Ectodermal cell (in vitro differentiated cells): ENCODE results near the gene UBE2E2.

Source experiments
- H3K27ac ChIP-seq: 2 replicates; pipeline ENCODE4 v1.7.0; 2013; ENCODE audit warnings: mild to moderate bottlenecking, low read depth, low read length; ENCODE audit not compliant: insufficient read depth, poor library complexity, severe bottlenecking
- H3K27me3 ChIP-seq: 2 replicates; pipeline ENCODE4 v1.7.0; 2013; ENCODE audit warnings: mild to moderate bottlenecking, low read length; ENCODE audit not compliant: insufficient read depth, control insufficient read depth, poor library complexity, severe bottlenecking
- H3K36me3 ChIP-seq: one replicate; pipeline ENCODE4 v1.7.0; 2013; ENCODE audit warnings: low read length; ENCODE audit not compliant: control insufficient read depth, insufficient read depth
- H3K4me1 ChIP-seq: one replicate; pipeline ENCODE4 v1.7.0; 2013; ENCODE audit warnings: low read length; ENCODE audit not compliant: control insufficient read depth, insufficient read depth
- H3K4me3 ChIP-seq: 2 replicates; pipeline ENCODE4 v1.7.0; 2013; ENCODE audit warnings: low read depth, low read length, control low read depth; ENCODE audit not compliant: insufficient read depth
- H3K9me3 ChIP-seq: 2 replicates; pipeline ENCODE4 v1.7.0; 2013; ENCODE audit warnings: mild to moderate bottlenecking, low read length, moderate library complexity; ENCODE audit not compliant: control insufficient read depth
- WGBS, 2 experiments: methylation state at CpG; one replicate each; pipeline ENCODE4 v1.1.7; 2013; ENCODE audit warnings: missing lambda C conversion rate in 2 of 2; 5-methylcytosine and 5-hydroxymethylcytosine counted together

The UBE2E2 gene

GRCh38 chr3:23294770-23295387 is 91.8 kb downstream of the UBE2E2 start:
- no peaks in the 10 kb centered on the region for H3K36me3 ChIP-seq
- no peaks in the 10 kb centered on the region for H3K9me3 ChIP-seq
- no peaks in the 10 kb centered on the region for H3K4me1 ChIP-seq
- H3K4me3 ChIP-seq: no peak overlapping the region
- H3K27ac ChIP-seq: no peak overlapping the region
- H3K27me3 ChIP-seq: no peaks in the 10 kb centered on the region

GRCh38 chr3:23301819-23302218 is 98.7 kb downstream of the UBE2E2 start:
- Histone ChIP-seq H3K27ac (no peak overlapping the region), H3K9me3 (no peaks in the 10 kb centered on the region), H3K4me1 (no peaks in the 10 kb centered on the region), H3K4me3 (no peak overlapping the region), H3K27me3 (no peaks in the 10 kb centered on the region), H3K36me3 (no peaks in the 10 kb centered on the region)
- 93% methylated on average over 5 of the region's 5 CpGs for WGBS, 2 experiments

- H3K9me3 ChIP-seq: no peaks in the 10 kb centered on the region
- no peaks in the 10 kb centered on the region for H3K4me1 ChIP-seq
- 93 to 97% methylated on average over 1 of the region's 1 CpG for WGBS, 2 experiments
- H3K27ac ChIP-seq: no peak overlapping the region
- no peak overlapping the region for H3K4me3 ChIP-seq
- no peaks in the 10 kb centered on the region for H3K36me3 ChIP-seq
- no peaks in the 10 kb centered on the region for H3K27me3 ChIP-seq
Observed at GRCh38 chr3:23302271-23302670, 99.1 kb downstream of the UBE2E2 start.

GRCh38 chr3:23303601-23304217 is 100.6 kb downstream of the UBE2E2 start:
- Histone ChIP-seq H3K9me3 (no peaks in the 10 kb centered on the region), H3K27me3 (no peaks in the 10 kb centered on the region), H3K4me1 (no peaks in the 10 kb centered on the region), H3K27ac (no peak overlapping the region), H3K36me3 (no peaks in the 10 kb centered on the region), H3K4me3 (no peak overlapping the region)
- WGBS, 2 experiments: 93 to 99% methylated on average over 5 to 6 of the region's 6 CpGs

GRCh38 chr3:23304424-23304823 is 101.3 kb downstream of the UBE2E2 start:
- WGBS, 2 experiments: 100% methylated on average over 1 of the region's 1 CpG; no CpG with 5 or more reads in 1 of the 2 experiments
- Histone ChIP-seq H3K4me1 (no peaks in the 10 kb centered on the region), H3K36me3 (no peaks in the 10 kb centered on the region), H3K4me3 (no peak overlapping the region), H3K27ac (no peak overlapping the region), H3K9me3 (no peaks in the 10 kb centered on the region), H3K27me3 (no peaks in the 10 kb centered on the region)

- Histone ChIP-seq H3K36me3 (no peaks in the 10 kb centered on the region), H3K27me3 (no peaks in the 10 kb centered on the region), H3K27ac (no peak overlapping the region), H3K9me3 (no peaks in the 10 kb centered on the region), H3K4me1 (no peaks in the 10 kb centered on the region), H3K4me3 (no peak overlapping the region)
- no CpG with 5 or more reads among the region's 2 CpGs for WGBS, 2 experiments
Observed at GRCh38 chr3:23308986-23309625, 106.0 kb downstream of the UBE2E2 start.

- Histone ChIP-seq H3K4me1 (no peaks in the 10 kb centered on the region), H3K27ac (no peak overlapping the region), H3K4me3 (no peak overlapping the region), H3K9me3 (no peaks in the 10 kb centered on the region), H3K27me3 (no peaks in the 10 kb centered on the region), H3K36me3 (no peaks in the 10 kb centered on the region)
- 95 to 100% methylated on average over 2 to 3 of the region's 3 CpGs for WGBS, 2 experiments
Observed at GRCh38 chr3:23312866-23313265, 109.7 kb downstream of the UBE2E2 start.

- no peaks in the 10 kb centered on the region for H3K4me1 ChIP-seq
- H3K4me3 ChIP-seq: no peak overlapping the region
- WGBS, 2 experiments: 87 to 92% methylated on average over 5 of the region's 5 CpGs
- H3K27ac ChIP-seq: no peak overlapping the region
- H3K9me3 ChIP-seq: no peaks in the 10 kb centered on the region
- H3K27me3 ChIP-seq: no peaks in the 10 kb centered on the region
- H3K36me3 ChIP-seq: no peaks in the 10 kb centered on the region
Observed at GRCh38 chr3:23314981-23315762, 112.0 kb downstream of the UBE2E2 start.

- H3K9me3 ChIP-seq: no peaks in the 10 kb centered on the region
- H3K4me3 ChIP-seq: no peak overlapping the region
- H3K36me3 ChIP-seq: no peaks in the 10 kb centered on the region
- no peak overlapping the region for H3K27ac ChIP-seq
- no peaks in the 10 kb centered on the region for H3K27me3 ChIP-seq
- WGBS, 2 experiments: 94 to 99% methylated on average over 2 of the region's 2 CpGs
- H3K4me1 ChIP-seq: no peaks in the 10 kb centered on the region
Observed at GRCh38 chr3:23316924-23317323, 113.8 kb downstream of the UBE2E2 start.
